Panc1 (cell line): ENCODE results near the gene PAK4. TPM values are rescaled to one million over a fixed set of nuclear protein-coding genes. Genes with fewer than 3 reads are reported as not detected.

Experiments used
- ATAC-seq: fragments of 200-7000 bp; cut with Tn5 transposase; 2 replicates; pipeline ENCODE4 v1.9.1; 2020; ENCODE audit warnings: mild to moderate bottlenecking, moderate library complexity
- BruUV-seq: library from RNA; stranded (reverse); fragments of 400-500 nt; replicated peaks from 2 replicates; lab custom pipeline; 2021; lab: Mats Ljungman, UMichigan
- CTCF ChIA-PET: fragments of 300-600 bp; sonication (Branson Sonifier 250); formaldehyde crosslinking; loops from one replicate; lab custom pipeline; 2022; ENCODE audit warnings: antibody characterized with exemption; lab: Charles Lee
- POLR2A ChIA-PET: fragments of 300-600 bp; sonication (Branson Sonifier 250); formaldehyde crosslinking; loops from one replicate; lab custom pipeline; 2022; ENCODE audit warnings: antibody characterized with exemption; lab: Charles Lee
- DNase-seq: peaks from one replicate; pipeline ENCODE4 v3.0.0-alpha.2; 2010; ENCODE audit warnings: low read depth, low spot score
- H3K27ac ChIP-seq: 2 replicates; pipeline ENCODE4 v1.5.1; 2011; ENCODE audit warnings: mild to moderate bottlenecking, low read length, inconsistent platforms
- H3K27me3 ChIP-seq: fragments of 200-500 bp; sonication (Bioruptor generic); 2 replicates; pipeline ENCODE4 v1.6.0; 2014; ENCODE audit warnings: low read length, inconsistent platforms; ENCODE audit not compliant: control insufficient read depth, insufficient read depth
- H3K36me3 ChIP-seq: fragments of 200-500 bp; sonication (Bioruptor generic); 2 replicates; pipeline ENCODE4 v1.5.1; 2014; ENCODE audit warnings: inconsistent platforms, mild to moderate bottlenecking, low read length, moderate library complexity; ENCODE audit not compliant: control insufficient read depth, insufficient read depth
- H3K4me1 ChIP-seq: 2 replicates; pipeline ENCODE4 v1.5.1; 2011; ENCODE audit warnings: inconsistent platforms, mild to moderate bottlenecking, low read length, moderate library complexity; ENCODE audit not compliant: control insufficient read depth, insufficient read depth
- H3K4me3 ChIP-seq, 2 experiments: 2 replicates each; pipeline ENCODE4 v1.5.1; 2011 to 2012; ENCODE audit warnings: low read depth in 2 of 2, low read length in 2 of 2, mild to moderate bottlenecking in 2 of 2, inconsistent platforms in 1 of 2, moderate library complexity in 1 of 2
- H3K9me3 ChIP-seq: fragments of 200-500 bp; sonication (Bioruptor generic); 2 replicates; pipeline ENCODE4 v1.5.1; 2014; ENCODE audit warnings: low read depth, mild to moderate bottlenecking, inconsistent platforms, low read length, moderate library complexity; ENCODE audit not compliant: control insufficient read depth, insufficient read depth
- CTCF ChIP-seq: fragments of 450-650 bp; IDR thresholded peaks from 2 replicates; pipeline ENCODE4 v1.5.1; 2017; ENCODE audit warnings: mild to moderate bottlenecking
- POLR2AphosphoS5 ChIP-seq: IDR thresholded peaks from 2 replicates; pipeline ENCODE4 v1.6.1; 2012; ENCODE audit warnings: mild to moderate bottlenecking, low read depth, low read length, moderate library complexity
- REST ChIP-seq, 2 experiments: IDR thresholded peaks; 2 replicates each; pipeline ENCODE4 v1.6.1; 2011 to 2012; ENCODE audit warnings: low read depth in 2 of 2, control low read depth in 1 of 2, low read length in 1 of 2, mild to moderate bottlenecking in 1 of 2, moderate library complexity in 1 of 2; ENCODE audit not compliant: insufficient read depth in 1 of 2
- SIN3A ChIP-seq: IDR thresholded peaks from 2 replicates; pipeline ENCODE4 v1.6.1; 2012; ENCODE audit warnings: low read depth, mild to moderate bottlenecking, low read length, moderate library complexity, borderline replicate concordance; ENCODE audit not compliant: insufficient read depth
- TCF7L2 ChIP-seq: IDR thresholded peaks from 2 replicates; pipeline ENCODE4 v1.6.1; 2011; ENCODE audit warnings: mild to moderate bottlenecking, low read depth, low read length, inconsistent platforms
- in situ Hi-C: cut with HindIII; loops from 2 replicates; pipeline ENCODE4 v1.10.0; 2016; ENCODE audit warnings: low sequenced_read_pairs, low pct_unique_long_range_greater_than_20kb
- intact Hi-C: fragments of 100-400 bp; cut with micrococcal nuclease; formaldehyde crosslinking; loops from one replicate; pipeline ENCODE4 v1.10.0; 2022; ENCODE audit not compliant: unreplicated experiment
- total RNA-seq: library from RNA; stranded (reverse); gene quantifications from one replicate; pipeline ENCODE4 v1.2.1, GENCODE V29; 2021; ENCODE audit not compliant: unreplicated experiment

Gene PAK4
- total RNA-seq, 1 experiment from 2014 or later = 311 TPM

DNA sequence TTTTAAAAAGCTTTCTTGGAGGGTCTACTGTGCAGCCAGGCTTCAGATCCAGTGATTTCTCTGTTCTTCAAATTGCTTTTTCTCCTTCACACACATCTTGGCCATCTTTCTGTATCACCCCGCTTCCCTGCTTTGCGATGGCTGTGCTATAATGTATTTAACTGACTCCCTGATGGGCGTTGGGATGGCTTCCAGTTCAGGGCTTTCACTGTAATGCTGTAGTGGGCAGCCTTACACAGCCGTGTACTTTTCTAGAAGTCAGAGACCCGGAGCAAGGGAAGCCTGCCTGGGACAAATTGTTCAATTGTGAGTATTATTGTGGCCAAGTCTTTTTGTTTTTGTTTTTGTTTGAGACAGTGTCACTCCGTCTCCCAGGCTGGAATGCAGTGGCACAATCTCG lies 19.4 kb upstream of the PAK4 start:
- no peak for TF ChIP-seq SIN3A
- in situ Hi-C loops = no loop called here

DNA sequence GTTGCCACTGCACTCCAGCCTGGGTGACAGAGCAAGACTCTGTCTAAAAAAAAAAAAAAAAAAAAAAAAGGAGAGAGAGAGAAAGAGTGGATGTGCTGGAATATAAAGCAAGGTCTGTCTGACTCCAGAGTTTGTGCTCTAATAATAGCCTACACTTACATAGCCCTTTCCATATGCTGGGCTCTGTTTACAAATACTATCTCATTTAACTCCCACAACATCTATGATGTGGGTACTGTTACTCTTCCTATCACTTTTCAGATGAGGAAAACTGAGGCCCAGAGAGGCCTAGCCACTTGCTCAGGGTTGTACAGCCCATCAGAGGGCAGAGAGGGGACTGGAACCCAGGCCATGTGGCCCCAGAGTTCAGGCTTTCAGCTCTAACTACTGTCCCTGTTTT lies 15.9 kb upstream of the PAK4 start:
- POLR2A ChIA-PET = interaction anchor here (0.6 to 0.7 kb wide), 4 partner anchors 9 to 31 kb away, joined by 3 to 10 read pairs (median 7); no protein-coding TSS in a partner anchor
- Histone ChIP-seq H3K4me3 (no peak overlapping the region), H3K27ac (peak overlapping the region; percentile 24; the same call in 1 of the 2 replicates), H3K4me1 (peaks cover 16% of the 10 kb centered on the region), H3K36me3 (no peaks in the 10 kb centered on the region), H3K27me3 (no peaks in the 10 kb centered on the region), H3K9me3 (no peaks in the 10 kb centered on the region)
- CTCF ChIA-PET = interaction anchor here (0.5 to 1.6 kb wide), 9 partner anchors 9 to 1167 kb away, joined by 3 to 10 read pairs (median 5); partner anchors contain the start of gene SYCN
- in situ Hi-C loops (loop anchor here (10.0 kb wide), 2 partner anchors 45 to 65 kb away; no protein-coding TSS in a partner anchor), intact Hi-C loops (no loop called here)
- DNase-seq = no peak
- no peak for TF ChIP-seq POLR2AphosphoS5
- no peak for TF ChIP-seq SIN3A
- TF ChIP-seq CTCF = no peak
- no peak for TF ChIP-seq TCF7L2
- TF ChIP-seq REST (IDR thresholded peaks at IDR 0.05; ENCODE audit: insufficient read depth in 1 of 2, low read depth in 2 of 2, low read length in 1 of 2) = no peak
- BruUV-seq = no TSS peak
- peak; percentile 2; the same call in 1 of the 2 replicates for ATAC-seq

More for the DNA sequence above, 19.4 kb upstream of the PAK4 start:
- Histone ChIP-seq H3K36me3 (no peaks in the 10 kb centered on the region), H3K27me3 (no peaks in the 10 kb centered on the region), H3K4me1 (peaks cover 8% of the 10 kb centered on the region), H3K9me3 (no peaks in the 10 kb centered on the region), H3K4me3 (no peak overlapping the region), H3K27ac (no peak overlapping the region)
- no TSS peak for BruUV-seq
- DNase-seq = no peak
- intact Hi-C loops = no loop called here
- no peak; the same call in 1 of the 2 replicates for ATAC-seq
- ChIA-PET CTCF (no interaction called here), POLR2A (interaction anchor here (0.5 kb wide), 1 partner anchor 175 kb away, joined by 3 read pairs; the partner anchor contains the start of gene MRPS12)
